Mucosa of gallbladder (tissue), 1 donor: ENCODE results near the gene CDK6. TPM values are rescaled to one million over a fixed set of nuclear protein-coding genes. Genes with fewer than 3 reads are reported as not detected.

Source experiments
- DNase-seq: peaks from one replicate; pipeline ENCODE4 v3.0.0-alpha.2; 2020; ENCODE audit warnings: low spot score
- total RNA-seq: library from RNA; stranded (reverse); gene quantifications from one replicate; pipeline ENCODE4 v1.2.1, GENCODE V29; 2021
- donor health status: DM: no; HTN: no; CAD: no.

The CDK6 gene
- total RNA-seq, 1 donor from 2014 or later, result 23.6 TPM

GRCh38 chr7:92708111-92709042 is 128.0 kb downstream of the CDK6 start:
- no peak for DNase-seq

- no peak for DNase-seq
Observed at GRCh38 chr7:92707435-92707834, 128.9 kb downstream of the CDK6 start.

GRCh38 chr7:92706563-92706962 is 129.8 kb downstream of the CDK6 start:
- no peak for DNase-seq

GRCh38 chr7:92705831-92706230 is 130.5 kb downstream of the CDK6 start:
- no peak for DNase-seq

- DNase-seq, result no peak
Observed at GRCh38 chr7:92704858-92705257, 131.5 kb downstream of the CDK6 start.

GRCh38 chr7:92702535-92702934 is 133.8 kb downstream of the CDK6 start:
- DNase-seq, result no peak

- DNase-seq, result no peak
Observed at GRCh38 chr7:92699966-92700514, 136.3 kb downstream of the CDK6 start.

GRCh38 chr7:92699560-92699959 is 136.8 kb downstream of the CDK6 start:
- DNase-seq, result no peak

- DNase-seq, result peak; percentile 59
Observed at GRCh38 chr7:92698237-92698841, 138.0 kb downstream of the CDK6 start.

- no peak for DNase-seq
Observed at GRCh38 chr7:92697414-92697813, 139.0 kb downstream of the CDK6 start.

GRCh38 chr7:92697012-92697411 is 139.4 kb downstream of the CDK6 start:
- no peak for DNase-seq

GRCh38 chr7:92696584-92696983 is 139.8 kb downstream of the CDK6 start:
- DNase-seq, result no peak

GRCh38 chr7:92695308-92696261 is 140.8 kb downstream of the CDK6 start:
- peak; percentile 44 for DNase-seq

- DNase-seq, result no peak
Observed at GRCh38 chr7:92694211-92694610, 142.2 kb downstream of the CDK6 start.

- DNase-seq, result no peak
Observed at GRCh38 chr7:92693519-92693918, 142.9 kb downstream of the CDK6 start.

- DNase-seq, result peak; percentile 22
Observed at GRCh38 chr7:92691578-92691977, 144.8 kb downstream of the CDK6 start.

GRCh38 chr7:92685136-92686042 is 151.0 kb downstream of the CDK6 start:
- no peak for DNase-seq

- DNase-seq, result no peak
Observed at GRCh38 chr7:92684274-92684673, 152.1 kb downstream of the CDK6 start.

GRCh38 chr7:92682903-92683539 is 153.4 kb downstream of the CDK6 start:
- DNase-seq, result no peak

- no peak for DNase-seq
Observed at GRCh38 chr7:92682330-92682729, 154.0 kb downstream of the CDK6 start.
